NB4 (cell line): ENCODE results near the gene SLC43A2.

Source experiments
- DNase-seq: peaks from one replicate; pipeline ENCODE4 v3.0.0; 2010; ENCODE audit warnings: low read depth
- H3K4me3 ChIP-seq: one replicate; pipeline ENCODE4 v1.5.1; 2011; ENCODE audit warnings: mild to moderate bottlenecking, low read depth, low read length, moderate library complexity
- CTCF ChIP-seq: IDR thresholded peaks from one replicate; pipeline ENCODE4 v1.5.1; 2012; ENCODE audit warnings: low read depth, low read length
- MAX ChIP-seq: IDR thresholded peaks from 2 replicates; pipeline ENCODE4 v1.6.1; 2011; ENCODE audit warnings: low read depth, low read length
- MYC ChIP-seq: IDR thresholded peaks from 2 replicates; pipeline ENCODE4 v1.6.1; 2011; ENCODE audit warnings: low read depth, low read length
- POLR2A ChIP-seq: IDR thresholded peaks from 2 replicates; pipeline ENCODE4 v1.6.1; 2011; ENCODE audit warnings: mild to moderate bottlenecking; ENCODE audit not compliant: insufficient read length; ENCODE audit errors: extremely low read depth

SLC43A2 gene

GRCh38 chr17:1628856-1629503, 346 bp upstream of the SLC43A2 start:
- DNase-seq: no peak
- H3K4me3 ChIP-seq: peak overlapping the region; percentile 28

GRCh38 chr17:1627182-1627981, 1.3 kb downstream of the SLC43A2 start:
- peak; percentile 92 for DNase-seq
- TF ChIP-seq POLR2A (no peak), MAX (no peak), MYC (no peak), CTCF (no peak)
- peak overlapping the region; percentile 56 for H3K4me3 ChIP-seq

More at GRCh38 chr17:1628856-1629503, 346 bp upstream of the SLC43A2 start:
- TF ChIP-seq MAX (no peak), MYC (no peak), POLR2A (no peak), CTCF (no peak)

- DNase-seq: no peak
- no peak overlapping the region for H3K4me3 ChIP-seq
- TF ChIP-seq MYC (no peak), CTCF (no peak), MAX (no peak), POLR2A (no peak)
Measured at GRCh38 chr17:1626333-1626732, 2.3 kb downstream of the SLC43A2 start.

GRCh38 chr17:1625581-1625980, 3.1 kb downstream of the SLC43A2 start:
- DNase-seq: no peak
- no peak for TF ChIP-seq MYC
- TF ChIP-seq POLR2A: no peak
- no peak for TF ChIP-seq CTCF
- TF ChIP-seq MAX: no peak
- H3K4me3 ChIP-seq: no peak overlapping the region

GRCh38 chr17:1625053-1625452, 3.6 kb downstream of the SLC43A2 start:
- no peak for TF ChIP-seq POLR2A
- TF ChIP-seq CTCF: no peak
- no peak for TF ChIP-seq MAX
- no peak for TF ChIP-seq MYC
- H3K4me3 ChIP-seq: no peak overlapping the region
- DNase-seq: no peak
